NCI-H146 (cell line): Measurements from ENCODE around the gene AP3B2.
"Not testable (repeated sequence)": the region's sequence is repeated elsewhere in the genome, so short reads cannot be mapped to it uniquely, and the experiment has no call there.

Experiments
- DNase-seq: peaks from one replicate; lab custom pipeline; 2025; lab: John Stamatoyannopoulos, UW

AP3B2 gene

GRCh38 chr15:82648257-82649103 lies 61.2 kb downstream of the AP3B2 start:
- DNase-seq, result no peak

GRCh38 chr15:82647835-82648256 lies 61.8 kb downstream of the AP3B2 start:
- peak; percentile 44 for DNase-seq

GRCh38 chr15:82647045-82647834 lies 62.4 kb downstream of the AP3B2 start, which contains the start of gene CPEB1:
TSS of gene CPEB1 (minus strand) at chr15:82647363. CDS start at chr15:82628459, 18,904 bp downstream.
- DNase-seq, result peak; percentile 62

GRCh38 chr15:82646250-82647044 lies 63.2 kb downstream of the AP3B2 start:
- peak; percentile 81 for DNase-seq

- DNase-seq, result not testable (repeated sequence)
Observed at GRCh38 chr15:82644967-82645852, 64.5 kb downstream of the AP3B2 start.

- no peak for DNase-seq
Observed at GRCh38 chr15:82643992-82644391, 65.7 kb downstream of the AP3B2 start.

GRCh38 chr15:82642656-82643055 lies 67.0 kb downstream of the AP3B2 start:
- DNase-seq, result no peak

- DNase-seq, result no peak
Observed at GRCh38 chr15:82641129-82641798, 68.4 kb downstream of the AP3B2 start.

- no peak for DNase-seq
Observed at GRCh38 chr15:82640672-82641071, 69.0 kb downstream of the AP3B2 start.

GRCh38 chr15:82635798-82636197 lies 73.9 kb downstream of the AP3B2 start:
- DNase-seq, result no peak

GRCh38 chr15:82630033-82630432 lies 79.6 kb downstream of the AP3B2 start:
- no peak for DNase-seq

- no peak for DNase-seq
Observed at GRCh38 chr15:82625136-82625535, 84.5 kb downstream of the AP3B2 start.

GRCh38 chr15:82624438-82624837 lies 85.2 kb downstream of the AP3B2 start:
- DNase-seq, result no peak

GRCh38 chr15:82624008-82624407 lies 85.7 kb downstream of the AP3B2 start:
- no peak for DNase-seq

- DNase-seq, result no peak
Observed at GRCh38 chr15:82621970-82622369, 87.7 kb downstream of the AP3B2 start.

GRCh38 chr15:82613747-82614146 lies 95.9 kb downstream of the AP3B2 start:
- DNase-seq, result no peak

- DNase-seq, result no peak
Observed at GRCh38 chr15:82611348-82611747, 98.3 kb downstream of the AP3B2 start.
